HG03103 (cell line): ENCODE data around the gene MYL4.
A peak's percentile ranks its signal among the peaks of the same experiment; 100 is the strongest.
"Not testable (repeated sequence)": the region's sequence is repeated elsewhere in the genome, so short reads cannot be mapped to it uniquely, and the experiment has no call there.

ENCODE experiments used
- ATAC-seq: cut with Tn5 transposase; IDR thresholded peaks from one replicate; pipeline ENCODE4 v1.9.1; 2021; ENCODE audit warnings: low read depth; ENCODE audit not compliant: unreplicated experiment

MYL4 gene

GRCh38 chr17:47219621-47220475 lies 10.7 kb downstream of the MYL4 start:
- ATAC-seq, result no peak

DNA sequence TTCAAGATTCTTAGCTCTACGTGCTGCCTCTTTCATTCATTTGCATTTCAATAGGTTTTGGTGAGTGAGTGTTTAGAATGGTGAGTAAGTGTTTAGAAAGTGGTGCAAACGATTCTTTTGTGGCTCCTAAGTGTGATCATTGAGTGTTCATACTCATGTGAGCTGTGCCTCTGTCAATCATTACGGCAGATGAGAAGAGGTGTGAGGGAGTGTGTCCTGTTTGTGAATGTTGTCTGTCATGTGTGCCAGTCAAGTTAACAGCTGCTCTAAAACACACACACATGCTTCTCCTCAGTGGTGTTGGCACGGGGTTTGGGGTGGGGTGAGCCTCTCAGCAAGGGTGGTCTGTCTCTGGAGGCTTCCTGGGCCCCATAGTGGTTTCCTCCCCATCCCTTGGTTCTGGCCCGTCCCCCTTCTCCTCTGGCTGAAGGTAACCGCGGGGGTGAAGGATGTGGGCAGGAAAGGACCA lies 11.4 kb downstream of the MYL4 start:
- ATAC-seq, result no peak

GRCh38 chr17:47221154-47221553 lies 12.0 kb downstream of the MYL4 start:
- ATAC-seq, result no peak

- no peak for ATAC-seq
These were observed 12.9 kb downstream of the MYL4 start for GRCh38 chr17:47222047-47222446.

DNA sequence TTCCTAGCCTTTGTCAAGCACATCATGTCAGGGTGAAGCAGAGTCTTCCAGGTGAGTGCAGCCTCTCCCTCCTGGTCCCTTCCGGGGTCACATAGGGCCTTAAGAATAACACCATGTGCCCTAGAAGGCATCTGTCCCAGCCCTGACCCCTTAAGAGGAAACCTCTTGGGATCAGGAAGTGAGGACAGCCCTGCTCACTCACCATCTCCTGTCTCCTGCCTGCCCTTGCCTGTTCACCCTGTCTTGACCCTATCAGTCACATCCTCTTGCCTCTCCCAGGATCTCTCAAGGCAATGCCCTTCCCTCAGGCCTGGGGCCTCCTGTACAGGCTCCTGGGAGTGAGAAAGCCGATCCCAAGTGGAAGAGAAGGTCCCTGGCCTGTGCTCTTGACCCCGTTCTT lies 13.9 kb downstream of the MYL4 start:
- no peak for ATAC-seq

- ATAC-seq, result no peak
These were observed 14.3 kb downstream of the MYL4 start for GRCh38 chr17:47223460-47223859.

GRCh38 chr17:47224077-47224476 lies 14.9 kb downstream of the MYL4 start:
- ATAC-seq, result not testable (repeated sequence)

GRCh38 chr17:47224966-47225365 lies 15.8 kb downstream of the MYL4 start:
- ATAC-seq, result no peak

- ATAC-seq, result no peak
These were observed 16.3 kb downstream of the MYL4 start for GRCh38 chr17:47225436-47225858.

DNA sequence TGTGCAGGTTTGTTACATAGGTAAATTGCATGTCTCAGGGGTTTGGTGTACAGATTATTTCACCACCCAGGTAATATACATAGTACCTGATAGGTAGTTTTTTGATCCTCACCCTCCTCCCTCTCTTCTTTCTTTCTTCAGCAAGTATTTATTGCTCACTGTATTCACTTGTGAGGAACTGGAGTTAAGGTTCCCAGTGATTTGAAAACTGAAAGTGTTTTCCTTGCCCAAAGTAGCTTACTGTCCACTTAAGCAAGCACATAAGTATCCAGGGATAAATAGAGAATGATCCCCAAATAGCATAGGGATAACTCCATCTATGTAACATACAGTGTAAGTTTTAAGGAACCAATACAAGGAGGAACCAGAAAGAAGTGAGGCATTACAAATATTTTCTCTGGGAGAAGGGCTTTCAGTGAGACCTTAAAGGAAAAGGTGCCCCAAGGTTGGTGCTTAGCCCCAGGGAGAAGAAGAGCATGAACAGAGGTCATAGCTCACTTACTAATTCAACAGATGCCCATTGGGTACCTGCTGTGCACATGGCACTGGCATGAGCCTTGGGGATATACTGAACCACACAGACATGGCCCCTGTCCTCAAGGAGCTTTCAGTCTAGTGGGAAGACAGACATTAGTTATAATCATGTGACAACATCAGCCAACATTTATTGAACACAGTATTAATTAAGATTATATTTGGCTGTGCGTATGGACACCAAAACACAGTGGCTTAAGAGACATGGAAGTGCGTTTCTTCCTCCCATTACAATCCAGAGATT lies 17.0 kb downstream of the MYL4 start:
- ATAC-seq, result no peak

DNA sequence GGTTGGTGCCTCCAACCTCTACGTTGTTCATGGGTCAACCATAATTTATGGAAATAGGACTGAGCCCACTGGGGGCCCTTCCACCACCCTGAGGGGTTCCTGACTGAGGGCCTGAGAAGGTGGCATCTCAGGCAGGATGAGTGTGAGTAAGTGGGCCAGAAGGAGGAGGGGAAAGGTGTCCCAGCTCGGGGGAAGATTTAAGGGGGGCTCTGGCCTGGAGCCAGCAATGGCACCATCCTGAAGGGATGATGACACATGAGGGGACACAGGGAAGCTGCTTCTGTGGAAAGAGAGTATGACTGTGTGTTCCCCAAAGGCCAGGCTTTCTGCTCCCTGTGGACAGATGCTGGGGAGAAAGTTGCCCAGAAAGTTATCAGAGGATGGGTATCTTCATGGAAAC lies 18.7 kb downstream of the MYL4 start:
- ATAC-seq, result no peak

DNA sequence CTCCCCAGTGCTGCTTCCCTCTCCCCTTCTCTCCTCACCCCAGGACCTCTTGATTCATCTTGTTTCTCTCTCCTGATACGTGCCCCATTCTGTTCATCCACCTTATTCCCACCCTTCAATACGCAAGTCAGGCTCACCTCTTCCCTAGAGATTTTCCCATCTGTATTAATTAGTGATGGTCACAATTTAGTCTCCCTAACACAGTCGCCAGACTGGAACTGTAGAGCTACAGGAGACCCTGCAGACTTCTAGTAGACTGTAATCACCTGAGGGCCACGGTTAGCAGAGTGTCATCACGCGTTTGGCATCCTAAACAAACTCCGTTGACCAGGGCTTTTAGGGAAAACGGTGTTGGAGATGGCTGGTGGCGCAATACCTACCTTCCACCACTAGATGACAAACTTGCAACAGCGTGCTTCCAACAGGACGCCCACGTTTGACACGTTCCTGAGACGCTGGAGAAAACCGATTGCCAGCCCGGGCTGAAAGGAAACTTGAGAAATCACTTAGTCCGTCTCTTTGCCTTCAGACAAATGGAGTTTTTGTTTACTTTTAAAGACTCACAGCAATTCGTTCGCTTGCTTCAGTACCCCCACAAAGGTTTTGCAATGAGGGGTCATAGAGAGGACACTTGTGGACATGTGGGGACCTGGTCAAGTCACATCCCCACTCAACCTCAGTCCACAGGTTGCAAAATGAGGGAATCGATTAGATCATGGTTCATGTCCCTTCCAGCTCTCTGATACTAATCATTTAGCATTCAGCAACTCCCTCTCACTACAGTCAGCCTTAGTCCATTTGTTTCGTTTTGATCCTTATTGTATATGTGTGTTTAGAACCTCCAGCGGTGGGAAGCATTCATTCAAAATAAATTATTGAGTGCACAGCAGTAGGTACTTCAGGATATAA lies 20.6 kb downstream of the MYL4 start:
- ATAC-seq, result peak; percentile 52

DNA sequence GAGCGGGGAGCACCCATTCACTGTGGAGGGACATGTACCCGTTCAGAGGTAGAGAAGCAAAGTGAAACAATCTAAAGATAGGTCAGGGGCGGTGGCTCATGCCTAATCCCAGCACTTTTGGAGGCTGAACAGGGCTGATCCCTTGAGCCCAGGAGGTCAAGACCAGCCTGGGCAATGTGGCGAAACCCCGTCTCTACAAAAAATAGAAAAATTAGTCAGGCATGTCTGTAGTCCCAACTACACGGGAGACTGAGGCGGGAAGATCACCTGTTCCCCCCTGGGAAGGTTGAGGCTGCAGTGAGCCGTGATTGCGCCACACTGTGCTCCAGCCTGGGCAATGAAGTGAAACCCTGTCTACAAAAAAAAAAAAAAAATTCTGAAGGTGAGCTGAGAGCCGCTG lies 21.7 kb downstream of the MYL4 start:
- ATAC-seq, result no peak

GRCh38 chr17:47231334-47231733 lies 22.2 kb downstream of the MYL4 start:
- no peak for ATAC-seq

GRCh38 chr17:47231866-47232265 lies 22.7 kb downstream of the MYL4 start:
- ATAC-seq, result no peak

GRCh38 chr17:47232465-47232864 lies 23.3 kb downstream of the MYL4 start:
- ATAC-seq, result no peak

DNA sequence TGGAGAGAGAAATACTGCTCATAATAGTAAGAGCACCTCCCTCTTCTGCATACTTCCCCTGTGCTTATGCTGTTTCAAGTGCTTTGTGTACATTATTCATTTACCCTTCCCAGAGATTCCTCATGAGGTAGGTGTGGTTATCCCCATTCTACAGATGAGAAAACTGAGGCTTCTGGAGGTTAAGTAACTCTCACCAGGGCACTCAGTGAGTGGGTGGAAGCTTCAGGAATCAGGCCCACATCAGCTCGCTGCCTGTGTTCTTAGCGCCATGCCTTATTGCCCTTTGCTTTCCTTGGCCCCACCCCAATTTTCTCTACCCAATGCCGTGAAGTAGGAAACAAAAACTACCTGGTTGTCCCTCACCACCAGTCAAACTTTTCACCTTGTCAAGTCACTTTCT lies 26.4 kb downstream of the MYL4 start:
- no peak for ATAC-seq

- ATAC-seq, result no peak
These were observed 26.8 kb downstream of the MYL4 start for GRCh38 chr17:47235923-47236322.

- no peak for ATAC-seq
These were observed 28.7 kb downstream of the MYL4 start for GRCh38 chr17:47237841-47238240.

- ATAC-seq, result no peak
These were observed 29.3 kb downstream of the MYL4 start for GRCh38 chr17:47238321-47239010.
